RWPE2 (cell line): ENCODE results near the gene C3orf52.
"Not testable (repeated sequence)": the region's sequence is repeated elsewhere in the genome, so short reads cannot be mapped to it uniquely, and the experiment has no call there.

ENCODE experiments used
- ATAC-seq: fragments of 200-7000 bp; cut with Tn5 transposase; 3 replicates; pipeline ENCODE4 v1.9.1; 2021; ENCODE audit warnings: low read depth
- DNase-seq: peaks from one replicate; pipeline ENCODE4 v3.0.0-alpha.2; 2020; ENCODE audit warnings: low spot score
- H3K27ac ChIP-seq: fragments of 450-650 bp; 2 replicates; pipeline ENCODE4 v1.5.1; 2017; ENCODE audit warnings: mild to moderate bottlenecking; ENCODE audit not compliant: poor library complexity, severe bottlenecking
- H3K27me3 ChIP-seq: fragments of 250-450 bp; sonication (Bioruptor Pico); 2 replicates; pipeline ENCODE4 v1.5.1; 2021; ENCODE audit warnings: mild to moderate bottlenecking, moderate library complexity; ENCODE audit not compliant: insufficient read depth, poor library complexity, severe bottlenecking
- H3K36me3 ChIP-seq: fragments of 250-450 bp; sonication (Bioruptor Pico); 2 replicates; pipeline ENCODE4 v1.5.1; 2020; ENCODE audit warnings: low read depth, mild to moderate bottlenecking, moderate library complexity
- H3K4me1 ChIP-seq: fragments of 250-450 bp; sonication (Bioruptor Pico); 2 replicates; pipeline ENCODE4 v1.5.1; 2021; ENCODE audit warnings: mild to moderate bottlenecking, moderate library complexity; ENCODE audit not compliant: insufficient read depth, poor library complexity, severe bottlenecking
- H3K4me3 ChIP-seq: fragments of 250-450 bp; sonication (Bioruptor Pico); 2 replicates; pipeline ENCODE4 v1.5.1; 2021; ENCODE audit warnings: mild to moderate bottlenecking, moderate library complexity; ENCODE audit not compliant: severe bottlenecking
- H3K9me3 ChIP-seq: fragments of 250-450 bp; sonication (Bioruptor Pico); 2 replicates; pipeline ENCODE4 v1.5.1; 2021; ENCODE audit warnings: mild to moderate bottlenecking, moderate library complexity; ENCODE audit not compliant: severe bottlenecking
- TF ChIP-seq, protein P1 (sequence below): fragments of 450-650 bp; IDR thresholded peaks from one replicate; pipeline ENCODE4 v1.5.1; 2017; ENCODE audit warnings: mild to moderate bottlenecking, moderate library complexity; ENCODE audit not compliant: poor library complexity, severe bottlenecking

C3orf52 gene

DNA sequence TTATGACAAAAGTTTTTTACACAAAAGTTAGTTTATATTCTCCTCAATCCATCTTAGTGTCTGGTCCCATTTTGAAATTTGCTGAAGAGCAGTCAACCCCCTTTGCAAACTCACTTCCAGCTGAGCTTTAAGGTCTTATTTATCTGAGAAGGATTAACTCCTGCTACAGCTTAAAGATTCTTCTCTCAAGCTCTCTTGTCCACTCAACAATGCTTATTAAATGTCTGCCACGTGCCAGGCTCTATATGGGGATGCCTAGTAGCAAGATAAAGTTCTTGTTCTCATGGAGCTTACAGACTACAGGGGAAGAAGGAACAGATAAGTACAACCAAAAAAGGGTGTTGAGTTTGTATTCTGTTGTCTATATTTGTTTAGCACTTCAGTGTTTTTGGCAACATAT, 33.0 kb upstream of the C3orf52 start:
- H3K27ac ChIP-seq: no peak overlapping the region
- H3K27me3 ChIP-seq: no peaks in the 10 kb centered on the region
- DNase-seq (no peak), ATAC-seq (no peak)
- TF ChIP-seq, protein P1, sequence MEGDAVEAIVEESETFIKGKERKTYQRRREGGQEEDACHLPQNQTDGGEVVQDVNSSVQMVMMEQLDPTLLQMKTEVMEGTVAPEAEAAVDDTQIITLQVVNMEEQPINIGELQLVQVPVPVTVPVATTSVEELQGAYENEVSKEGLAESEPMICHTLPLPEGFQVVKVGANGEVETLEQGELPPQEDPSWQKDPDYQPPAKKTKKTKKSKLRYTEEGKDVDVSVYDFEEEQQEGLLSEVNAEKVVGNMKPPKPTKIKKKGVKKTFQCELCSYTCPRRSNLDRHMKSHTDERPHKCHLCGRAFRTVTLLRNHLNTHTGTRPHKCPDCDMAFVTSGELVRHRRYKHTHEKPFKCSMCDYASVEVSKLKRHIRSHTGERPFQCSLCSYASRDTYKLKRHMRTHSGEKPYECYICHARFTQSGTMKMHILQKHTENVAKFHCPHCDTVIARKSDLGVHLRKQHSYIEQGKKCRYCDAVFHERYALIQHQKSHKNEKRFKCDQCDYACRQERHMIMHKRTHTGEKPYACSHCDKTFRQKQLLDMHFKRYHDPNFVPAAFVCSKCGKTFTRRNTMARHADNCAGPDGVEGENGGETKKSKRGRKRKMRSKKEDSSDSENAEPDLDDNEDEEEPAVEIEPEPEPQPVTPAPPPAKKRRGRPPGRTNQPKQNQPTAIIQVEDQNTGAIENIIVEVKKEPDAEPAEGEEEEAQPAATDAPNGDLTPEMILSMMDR: no peak
- peaks cover 5% of the 10 kb centered on the region for H3K4me1 ChIP-seq
- no peaks in the 10 kb centered on the region for H3K9me3 ChIP-seq
- no peak overlapping the region for H3K4me3 ChIP-seq
- H3K36me3 ChIP-seq: no peaks in the 10 kb centered on the region

- Histone ChIP-seq H3K4me1 (peaks cover 8% of the 10 kb centered on the region), H3K9me3 (no peaks in the 10 kb centered on the region), H3K27me3 (no peaks in the 10 kb centered on the region), H3K36me3 (no peaks in the 10 kb centered on the region), H3K4me3 (no peak overlapping the region), H3K27ac (no peak overlapping the region)
- DNase-seq: no peak
- peak; percentile 84 for ATAC-seq
- TF ChIP-seq, protein P1: no peak
Observed at GRCh38 chr3:112056451-112056929, 29.7 kb upstream of the C3orf52 start.

- TF ChIP-seq, protein P1: no peak
- Histone ChIP-seq H3K27ac (no peak overlapping the region), H3K4me3 (no peak overlapping the region), H3K27me3 (no peaks in the 10 kb centered on the region), H3K36me3 (no peaks in the 10 kb centered on the region), H3K9me3 (no peaks in the 10 kb centered on the region), H3K4me1 (peaks cover 8% of the 10 kb centered on the region)
- no peak for DNase-seq
- no peak for ATAC-seq
Observed at GRCh38 chr3:112059497-112059896, 26.7 kb upstream of the C3orf52 start.

- DNase-seq (no peak), ATAC-seq (no peak)
- peaks cover 6% of the 10 kb centered on the region for H3K4me1 ChIP-seq
- TF ChIP-seq, protein P1: no peak
- H3K36me3 ChIP-seq: no peaks in the 10 kb centered on the region
- H3K27ac ChIP-seq: no peak overlapping the region
- H3K4me3 ChIP-seq: no peak overlapping the region
- H3K9me3 ChIP-seq: no peaks in the 10 kb centered on the region
- no peaks in the 10 kb centered on the region for H3K27me3 ChIP-seq
Observed at GRCh38 chr3:112061152-112061551, 25.0 kb upstream of the C3orf52 start.

GRCh38 chr3:112072387-112073060, 13.7 kb upstream of the C3orf52 start:
- not testable (repeated sequence) for H3K36me3 ChIP-seq, DNase-seq, H3K27me3 ChIP-seq, H3K4me3 ChIP-seq, H3K27ac ChIP-seq, ATAC-seq, H3K9me3 ChIP-seq
- peaks cover 21% of the 10 kb centered on the region for H3K4me1 ChIP-seq
